HG03064 (cell line): ENCODE data around the gene HLA-C.
"Not testable (repeated sequence)": the region's sequence is repeated elsewhere in the genome, so short reads cannot be mapped to it uniquely, and the experiment has no call there.

Source experiments
- ATAC-seq: cut with Tn5 transposase; IDR thresholded peaks from one replicate; pipeline ENCODE4 v1.9.1; 2021; ENCODE audit warnings: low read depth; ENCODE audit not compliant: unreplicated experiment

Gene HLA-C

GRCh38 chr6:31270788-31271640 lies 878 bp downstream of the HLA-C start:
- no peak for ATAC-seq

GRCh38 chr6:31268836-31269235 lies 3.1 kb downstream of the HLA-C start:
- no peak for ATAC-seq

GRCh38 chr6:31268369-31268765 lies 3.5 kb downstream of the HLA-C start:
- ATAC-seq, result no peak

GRCh38 chr6:31267651-31268368 lies 4.1 kb downstream of the HLA-C start:
- ATAC-seq, result no peak

GRCh38 chr6:31266567-31267360 lies 5.1 kb downstream of the HLA-C start:
- no peak for ATAC-seq

- no peak for ATAC-seq
Measured at GRCh38 chr6:31265926-31266325, 6.0 kb downstream of the HLA-C start.

- ATAC-seq, result not testable (repeated sequence)
Measured at GRCh38 chr6:31263346-31263933, 8.5 kb downstream of the HLA-C start.

GRCh38 chr6:31259995-31260394 lies 11.9 kb downstream of the HLA-C start:
- not testable (repeated sequence) for ATAC-seq

- no peak for ATAC-seq
Measured at GRCh38 chr6:31252625-31253024, 19.3 kb downstream of the HLA-C start.

GRCh38 chr6:31251261-31251660 lies 20.6 kb downstream of the HLA-C start:
- no peak for ATAC-seq

- no peak for ATAC-seq
Measured at GRCh38 chr6:31249184-31249583, 22.7 kb downstream of the HLA-C start.

- ATAC-seq, result no peak
Measured at GRCh38 chr6:31247813-31248212, 24.1 kb downstream of the HLA-C start.

GRCh38 chr6:31246051-31246521 lies 25.8 kb downstream of the HLA-C start:
- no peak for ATAC-seq

- ATAC-seq, result no peak
Measured at GRCh38 chr6:31243508-31243907, 28.4 kb downstream of the HLA-C start.

GRCh38 chr6:31239854-31240253 lies 32.0 kb downstream of the HLA-C start:
- ATAC-seq, result no peak

- ATAC-seq, result not testable (repeated sequence)
Measured at GRCh38 chr6:31234101-31234500, 37.8 kb downstream of the HLA-C start.

- ATAC-seq, result no peak
Measured at GRCh38 chr6:31228476-31228875, 43.4 kb downstream of the HLA-C start.

- ATAC-seq, result no peak
Measured at GRCh38 chr6:31227143-31227542, 44.7 kb downstream of the HLA-C start.

GRCh38 chr6:31225735-31226134 lies 46.2 kb downstream of the HLA-C start:
- no peak for ATAC-seq

GRCh38 chr6:31222496-31222895 lies 49.4 kb downstream of the HLA-C start:
- no peak for ATAC-seq
